Skin epidermis (tissue), 12 donors: Measurements from ENCODE around the gene ESRRA.
"Not testable (repeated sequence)": the region's sequence is repeated elsewhere in the genome, so short reads cannot be mapped to it uniquely, and the experiment has no call there.

Source experiments
- H3K27ac ChIP-seq, 21 experiments: fragments of 200-600 bp; sonication (generic) in 11 of 21; one replicate each; pipeline ENCODE4 v1.5.0; 2020; ENCODE audit warnings: mild to moderate bottlenecking in 3 of 21, inconsistent platforms in 2 of 21, moderate library complexity in 2 of 21
- H3K4me3 ChIP-seq, 7 experiments: fragments of 200-600 bp; sonication (generic) in 2 of 7; one replicate each; pipeline ENCODE4 v1.5.0; 2020; ENCODE audit warnings: inconsistent platforms in 2 of 7, mild to moderate bottlenecking in 2 of 7, moderate library complexity in 1 of 7

The ESRRA gene

GRCh38 chr11:64321026-64321425, 15.7 kb downstream of the ESRRA start:
- H3K27ac ChIP-seq, result peak overlapping the region in 12 of 21 experiments; percentile 2 to 69 (median 38)
- no peak overlapping the region for H3K4me3 ChIP-seq

DNA sequence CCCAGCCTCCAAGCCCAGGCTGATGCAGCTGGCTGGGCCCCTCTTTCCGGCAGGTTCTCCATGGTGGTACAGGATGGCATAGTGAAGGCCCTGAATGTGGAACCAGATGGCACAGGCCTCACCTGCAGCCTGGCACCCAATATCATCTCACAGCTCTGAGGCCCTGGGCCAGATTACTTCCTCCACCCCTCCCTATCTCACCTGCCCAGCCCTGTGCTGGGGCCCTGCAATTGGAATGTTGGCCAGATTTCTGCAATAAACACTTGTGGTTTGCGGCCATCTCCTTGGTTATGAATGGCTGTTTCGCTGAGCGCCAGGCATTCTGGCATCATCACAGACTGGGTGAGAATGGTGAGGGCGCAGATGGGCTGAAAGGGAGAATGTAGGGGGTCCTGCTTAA, 16.2 kb downstream of the ESRRA start:
- Histone ChIP-seq H3K4me3 (no peak overlapping the region), H3K27ac (peak overlapping the region in 11 of 21 experiments; percentile 2 to 69 (median 38))

- Histone ChIP-seq H3K27ac (peak overlapping the region in 2 of 21 experiments; percentile 3 to 24), H3K4me3 (no peak overlapping the region)
Measured at GRCh38 chr11:64322925-64323260, 17.6 kb downstream of the ESRRA start.

- Histone ChIP-seq H3K4me3 (no peak overlapping the region), H3K27ac (no peak overlapping the region)
Measured at GRCh38 chr11:64323373-64323772, 18.0 kb downstream of the ESRRA start.

DNA sequence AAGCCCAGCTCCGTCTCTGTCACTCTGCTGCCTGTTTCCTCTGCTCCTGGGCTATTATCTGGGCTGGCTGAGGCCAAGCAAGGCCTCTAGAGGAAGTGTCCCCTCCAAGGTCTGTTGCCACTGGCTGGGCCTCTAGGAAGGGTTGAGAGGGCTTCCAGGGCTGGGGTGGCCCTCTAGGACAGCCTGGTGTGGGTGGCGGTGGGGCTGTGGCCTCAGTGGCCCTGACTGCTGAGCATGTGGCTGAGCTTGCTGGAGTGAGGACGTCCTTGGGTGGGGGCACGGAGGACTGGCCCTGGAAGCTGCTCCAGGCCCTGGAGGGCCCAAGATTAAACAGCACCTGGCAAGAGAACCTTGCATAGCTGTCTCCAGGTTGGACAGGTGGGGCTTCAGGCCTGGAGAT, 18.7 kb downstream of the ESRRA start:
- H3K4me3 ChIP-seq, result not testable (repeated sequence)
- H3K27ac ChIP-seq, result peak overlapping the region in 5 of 21 experiments; percentile 2 to 34 (median 25)

DNA sequence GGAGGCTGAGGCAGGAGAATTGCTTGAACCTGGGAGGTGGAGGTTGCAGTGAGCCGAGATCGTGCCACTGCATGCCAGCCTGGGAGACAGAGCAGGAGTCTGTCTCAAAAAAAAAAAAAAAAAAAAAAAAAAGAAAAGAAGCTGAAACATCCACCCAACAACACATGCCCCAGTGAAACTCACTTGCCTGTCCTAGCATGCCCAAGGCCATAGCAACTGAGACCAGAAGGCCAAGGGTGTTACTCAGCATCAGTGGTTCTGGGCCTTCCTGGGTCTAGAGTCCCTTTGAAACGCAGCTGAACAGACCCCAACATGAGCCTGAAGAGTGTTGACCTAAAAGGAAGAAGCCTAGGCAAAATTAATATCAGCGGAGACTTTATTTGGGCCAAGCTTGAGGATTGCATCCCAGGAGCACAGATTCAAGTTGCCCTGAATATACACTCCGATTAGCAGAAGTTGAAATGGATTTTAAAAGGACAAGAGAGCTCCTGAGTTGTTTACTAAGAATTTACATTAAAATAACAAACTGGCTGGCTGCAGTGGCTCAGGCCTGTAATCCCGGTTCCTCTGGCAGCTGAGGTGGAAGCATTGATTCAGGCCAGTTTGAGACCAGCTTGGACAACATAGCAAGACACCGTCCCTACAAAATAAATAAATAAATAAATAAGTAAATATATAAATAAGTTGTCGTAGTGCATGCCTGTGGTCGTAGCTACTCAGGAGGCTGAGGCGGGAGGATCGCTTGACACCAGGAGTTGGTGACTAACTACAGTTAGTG, 19.6 kb downstream of the ESRRA start:
- Histone ChIP-seq H3K4me3 (no peak overlapping the region), H3K27ac (peak overlapping the region in 7 of 21 experiments; percentile 14 to 62 (median 35))

- Histone ChIP-seq H3K27ac (no peak overlapping the region), H3K4me3 (no peak overlapping the region)
Measured at GRCh38 chr11:64327375-64327774, 22.1 kb downstream of the ESRRA start.

- no peak overlapping the region for H3K4me3 ChIP-seq
- H3K27ac ChIP-seq, result no peak overlapping the region
Measured at GRCh38 chr11:64327993-64328392, 22.7 kb downstream of the ESRRA start.

- no peak overlapping the region for H3K27ac ChIP-seq
Measured at GRCh38 chr11:64330888-64331287, 25.6 kb downstream of the ESRRA start.

GRCh38 chr11:64331569-64332371, 26.4 kb downstream of the ESRRA start:
- H3K4me3 ChIP-seq, result no peak overlapping the region
- peak overlapping the region in 11 of 21 experiments; percentile 9 to 65 (median 31) for H3K27ac ChIP-seq

More at GRCh38 chr11:64330888-64331287, 25.6 kb downstream of the ESRRA start:
- H3K4me3 ChIP-seq, result no peak overlapping the region

GRCh38 chr11:64333556-64333955, 28.2 kb downstream of the ESRRA start:
- no peak overlapping the region for H3K4me3 ChIP-seq
- no peak overlapping the region for H3K27ac ChIP-seq

DNA sequence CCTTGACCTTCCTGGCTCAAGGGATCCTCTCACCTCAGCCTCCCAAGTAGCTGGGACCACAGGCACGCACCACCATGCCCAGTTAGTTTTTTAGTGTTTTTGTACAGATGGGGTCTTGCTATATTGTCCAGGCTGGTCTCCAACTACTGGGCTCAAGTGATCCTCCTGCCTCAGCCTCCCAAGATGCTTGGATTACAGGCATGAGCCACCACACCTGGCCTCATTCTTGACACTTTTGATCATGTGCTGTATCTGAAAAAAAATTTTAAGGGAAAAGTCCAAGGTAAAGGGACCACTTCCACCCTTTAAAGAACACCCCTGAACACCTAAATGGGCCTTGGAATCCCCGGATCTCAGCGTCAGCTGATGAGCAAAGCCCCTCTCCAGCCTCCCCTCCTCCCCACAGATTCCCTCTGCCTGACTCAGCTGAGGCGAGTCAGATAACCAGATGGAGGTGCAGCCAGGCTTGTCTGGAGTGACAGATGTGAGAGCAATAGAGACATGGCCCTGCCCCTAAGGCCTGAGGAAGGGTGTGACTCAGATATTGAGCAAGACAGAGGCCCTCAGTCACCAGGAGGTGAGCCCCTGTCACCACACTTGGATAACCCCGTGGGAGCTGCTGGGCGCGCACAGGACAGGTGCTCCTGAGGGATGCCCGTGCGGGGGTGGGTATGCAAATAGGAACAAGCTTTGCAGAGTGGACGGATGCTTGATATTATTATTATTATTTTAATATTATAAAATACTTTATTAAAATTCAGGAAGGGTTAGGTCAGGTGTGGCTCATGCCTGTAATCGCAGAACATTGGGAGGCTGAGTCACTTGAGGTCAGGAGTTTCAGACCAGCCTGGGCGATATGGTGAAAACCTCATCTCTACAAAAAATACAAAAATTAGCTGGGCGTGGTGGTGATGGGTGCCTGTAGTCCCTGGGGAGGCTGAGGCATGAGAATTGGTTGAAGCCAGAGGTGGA, 29.7 kb downstream of the ESRRA start:
- Histone ChIP-seq H3K27ac (peak overlapping the region in 8 of 21 experiments; percentile 7 to 73 (median 48)), H3K4me3 (no peak overlapping the region)

GRCh38 chr11:64337538-64338249, 32.4 kb downstream of the ESRRA start:
- no peak overlapping the region for H3K27ac ChIP-seq
- no peak overlapping the region for H3K4me3 ChIP-seq

GRCh38 chr11:64338716-64339115, 33.4 kb downstream of the ESRRA start:
- Histone ChIP-seq H3K4me3 (no peak overlapping the region), H3K27ac (peak overlapping the region in 3 of 21 experiments; percentile 63 to 89 (median 75))

- Histone ChIP-seq H3K4me3 (peak overlapping the region in 5 of 7 experiments; percentile 19 to 33 (median 30)), H3K27ac (peak overlapping the region in 12 of 21 experiments; percentile 36 to 89 (median 74))
Measured at GRCh38 chr11:64339286-64339685, 34.0 kb downstream of the ESRRA start.

DNA sequence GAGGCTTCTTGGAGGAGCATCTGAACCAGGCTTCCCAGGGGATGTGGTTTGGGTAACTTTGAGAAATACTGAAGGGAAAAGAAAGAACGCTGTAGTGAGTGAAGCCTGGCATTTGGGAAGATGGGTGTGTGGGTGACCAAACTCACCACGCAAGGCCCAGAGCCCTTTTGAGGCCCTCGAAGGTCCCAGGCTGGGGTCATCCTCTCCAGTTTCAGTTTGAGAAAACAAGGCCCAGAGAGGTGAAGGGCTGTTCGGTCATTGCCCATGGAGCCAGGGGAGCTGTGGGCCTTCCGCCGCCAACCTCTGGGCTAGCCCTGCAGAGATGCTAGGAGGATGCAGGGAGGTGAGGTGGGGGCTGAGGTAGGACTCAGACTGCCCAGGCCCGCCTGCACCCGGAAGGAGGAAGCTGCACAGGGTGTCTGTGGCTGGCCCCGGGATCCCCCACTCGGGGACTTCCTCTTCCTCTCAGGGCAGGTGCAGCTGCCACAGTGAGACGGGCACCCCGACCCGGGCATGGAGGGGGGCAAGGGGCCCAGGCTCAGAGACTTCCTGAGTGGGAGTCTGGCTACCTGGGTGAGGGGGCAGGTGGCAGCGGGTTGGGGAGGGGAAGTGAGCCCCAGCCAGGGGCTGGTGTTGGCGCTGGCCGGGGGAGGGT, 34.6 kb downstream of the ESRRA start, which contains the start of gene CCDC88B:
Gene CCDC88B (plus strand): TSS at position 451 of the 655 bp plus-strand sequence. CDS start 63 bp downstream, at position 514.
- Histone ChIP-seq H3K4me3 (peak within 1 kb of the TSS; percentile 19 to 33 (median 30)), H3K27ac (peak within 1 kb of the TSS in 18 of 21 experiments; percentile 24 to 89 (median 70))

DNA sequence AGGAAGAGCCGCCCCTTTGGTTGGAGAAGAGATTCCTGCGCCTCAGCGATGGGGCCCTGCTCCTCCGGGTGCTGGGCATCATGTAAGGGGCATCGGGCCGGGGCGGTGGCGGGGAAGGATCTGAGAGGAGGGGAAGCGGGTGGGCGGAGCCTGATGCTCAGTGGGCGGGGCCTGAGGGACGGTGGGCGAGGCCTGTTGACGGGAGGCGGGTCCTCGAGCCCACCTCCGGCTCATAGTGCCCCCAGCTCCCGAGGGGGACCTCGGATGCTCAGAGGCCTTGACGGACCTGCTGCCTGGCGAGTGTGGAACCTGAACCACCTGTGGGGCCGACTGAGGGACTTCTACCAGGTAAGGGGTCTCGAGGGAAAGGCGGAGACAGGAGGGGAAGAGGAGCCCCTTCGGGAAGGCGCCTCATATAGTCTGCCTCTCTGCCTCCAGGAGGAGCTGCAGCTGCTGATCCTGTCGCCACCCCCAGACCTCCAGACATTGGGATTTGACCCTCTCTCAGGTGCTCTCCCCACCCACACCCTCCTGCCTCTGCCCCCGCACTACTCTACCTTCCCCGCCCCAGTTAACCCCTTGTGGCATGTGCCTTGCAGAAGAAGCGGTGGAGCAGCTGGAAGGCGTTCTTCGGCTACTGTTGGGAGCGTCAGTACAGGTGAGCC, 35.5 kb downstream of the ESRRA start:
- Histone ChIP-seq H3K4me3 (peak overlapping the region; percentile 19 to 33 (median 30)), H3K27ac (peak overlapping the region in 16 of 21 experiments; percentile 24 to 89 (median 72))

- H3K27ac ChIP-seq, result peak overlapping the region in 4 of 21 experiments; percentile 38 to 77 (median 70)
- H3K4me3 ChIP-seq, result no peak overlapping the region
Measured at GRCh38 chr11:64341429-64341828, 36.1 kb downstream of the ESRRA start.
